AG10803 (cell line): ENCODE data around the gene TBX1.

Source experiments
- DNase-seq: peaks from one replicate; pipeline ENCODE4 v3.0.0; 2010; ENCODE audit warnings: low read depth
- H3K4me3 ChIP-seq: 2 replicates; pipeline ENCODE4 v1.5.1; 2011; ENCODE audit warnings: mild to moderate bottlenecking, low read length, control low read depth
- CTCF ChIP-seq: conservative IDR thresholded peaks from 2 replicates; pipeline ENCODE4 v1.5.1; 2011; ENCODE audit warnings: mild to moderate bottlenecking, low read length, control low read depth, inconsistent platforms

The TBX1 gene

GRCh38 chr22:19770349-19771220 lies 10.0 kb downstream of the TBX1 start:
- H3K4me3 ChIP-seq: no peak overlapping the region
- TF ChIP-seq CTCF: no peak
- no peak for DNase-seq

GRCh38 chr22:19772422-19772672 lies 11.8 kb downstream of the TBX1 start:
- DNase-seq: no peak
- H3K4me3 ChIP-seq: no peak overlapping the region
- TF ChIP-seq CTCF: no peak

GRCh38 chr22:19772673-19773469 lies 12.3 kb downstream of the TBX1 start:
- no peak for DNase-seq
- TF ChIP-seq CTCF: no peak
- no peak overlapping the region for H3K4me3 ChIP-seq

- no peak for DNase-seq
- H3K4me3 ChIP-seq: no peak overlapping the region
- no peak for TF ChIP-seq CTCF
Observed at GRCh38 chr22:19773470-19774040, 13.0 kb downstream of the TBX1 start.

- H3K4me3 ChIP-seq: no peak overlapping the region
- TF ChIP-seq CTCF: no peak
- no peak for DNase-seq
Observed at GRCh38 chr22:19774628-19775027, 14.1 kb downstream of the TBX1 start.

- no peak overlapping the region for H3K4me3 ChIP-seq
- no peak for TF ChIP-seq CTCF
- no peak for DNase-seq
Observed at GRCh38 chr22:19775496-19776325, 15.1 kb downstream of the TBX1 start.
